NT2/D1 (cell line): ENCODE measurements around the gene AGPS.

Experiments used
- DNase-seq: peaks from one replicate; pipeline ENCODE4 v3.0.0-alpha.2; 2011; ENCODE audit warnings: low read depth, low spot score
- H3K27me3 ChIP-seq: 2 replicates; pipeline ENCODE4 v1.6.0; 2011; ENCODE audit warnings: mild to moderate bottlenecking; ENCODE audit not compliant: insufficient read length, insufficient read depth
- H3K36me3 ChIP-seq: 2 replicates; pipeline ENCODE4 v1.6.1; 2011; ENCODE audit warnings: mild to moderate bottlenecking, low read length, mixed read lengths; ENCODE audit not compliant: insufficient read depth, insufficient read length
- H3K4me1 ChIP-seq: 2 replicates; pipeline ENCODE4 v1.5.1; 2011; ENCODE audit not compliant: insufficient read depth, insufficient read length
- H3K4me3 ChIP-seq: 2 replicates; pipeline ENCODE4 v1.5.1; 2011; ENCODE audit warnings: low read depth; ENCODE audit not compliant: insufficient read length
- H3K9ac ChIP-seq: 2 replicates; pipeline ENCODE4 v1.6.0; 2011; ENCODE audit warnings: low read depth; ENCODE audit not compliant: insufficient read length
- H3K9me3 ChIP-seq: 2 replicates; pipeline ENCODE4 v1.5.1; 2011; ENCODE audit warnings: mild to moderate bottlenecking, low read length; ENCODE audit not compliant: insufficient read depth
- SUZ12 ChIP-seq: IDR thresholded peaks from 2 replicates; pipeline ENCODE4 v1.6.1; 2011; ENCODE audit not compliant: insufficient read length, insufficient read depth; ENCODE audit errors: extremely low read depth
- YY1 ChIP-seq: IDR thresholded peaks from 2 replicates; pipeline ENCODE4 v1.6.1; 2011; ENCODE audit not compliant: insufficient read length, insufficient read depth
- ZNF274 ChIP-seq: IDR thresholded peaks from 2 replicates; pipeline ENCODE4 v1.6.1; 2011; ENCODE audit warnings: mild to moderate bottlenecking, low read depth, low read length

AGPS gene

DNA sequence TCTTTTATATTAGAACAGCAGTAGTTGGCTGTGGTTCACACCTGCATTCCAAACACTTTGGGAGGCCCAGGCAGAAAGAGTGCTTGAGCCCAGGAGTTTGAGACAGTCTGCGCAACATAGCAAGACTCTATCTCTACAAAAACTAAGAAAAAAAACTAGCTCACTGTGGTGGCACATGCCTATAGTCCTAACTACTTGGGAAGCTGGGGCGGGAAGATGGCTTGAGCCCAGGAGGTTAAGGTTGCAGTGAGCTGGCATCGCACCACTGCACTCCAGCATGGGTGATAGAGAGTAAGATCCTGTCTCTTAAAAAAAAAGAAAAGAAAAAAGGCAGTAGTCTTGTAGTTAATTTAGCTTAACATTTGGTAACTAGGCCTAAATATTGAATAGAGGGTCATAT, 136.6 kb downstream of the AGPS start:
- peaks cover 6% of the 10 kb centered on the region for H3K36me3 ChIP-seq
- no peak overlapping the region for H3K4me3 ChIP-seq
- no peak for TF ChIP-seq YY1
- no peak for TF ChIP-seq SUZ12
- TF ChIP-seq ZNF274 = no peak
- no peaks in the 10 kb centered on the region for H3K4me1 ChIP-seq
- no peaks in the 10 kb centered on the region for H3K9me3 ChIP-seq
- no peaks in the 10 kb centered on the region for H3K27me3 ChIP-seq
- no peak for DNase-seq
- H3K9ac ChIP-seq = no peak overlapping the region

DNA sequence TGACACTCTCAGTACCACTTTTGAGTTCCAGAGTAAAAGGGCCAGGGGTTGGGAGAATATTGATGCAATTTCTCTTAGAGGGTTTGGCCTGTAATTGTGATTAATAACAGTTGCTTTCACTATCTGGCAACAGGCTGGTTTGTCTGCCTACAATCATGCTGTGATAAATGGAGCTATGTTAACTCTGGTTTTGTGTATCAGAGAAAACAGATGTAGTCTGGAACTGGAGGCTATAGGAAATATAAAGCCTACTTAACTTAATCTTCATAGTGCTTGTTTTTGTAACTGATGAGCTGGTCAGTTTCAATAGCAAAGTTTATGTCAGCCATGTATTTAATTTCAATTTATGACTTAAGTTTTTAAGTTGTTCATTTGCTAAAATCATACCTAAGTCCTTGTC, 138.0 kb downstream of the AGPS start:
- Histone ChIP-seq H3K36me3 (no peaks in the 10 kb centered on the region), H3K27me3 (no peaks in the 10 kb centered on the region), H3K9ac (no peak overlapping the region), H3K9me3 (no peaks in the 10 kb centered on the region), H3K4me3 (no peak overlapping the region), H3K4me1 (no peaks in the 10 kb centered on the region)
- TF ChIP-seq SUZ12 (no peak), YY1 (no peak), ZNF274 (no peak)
- DNase-seq = no peak

DNA sequence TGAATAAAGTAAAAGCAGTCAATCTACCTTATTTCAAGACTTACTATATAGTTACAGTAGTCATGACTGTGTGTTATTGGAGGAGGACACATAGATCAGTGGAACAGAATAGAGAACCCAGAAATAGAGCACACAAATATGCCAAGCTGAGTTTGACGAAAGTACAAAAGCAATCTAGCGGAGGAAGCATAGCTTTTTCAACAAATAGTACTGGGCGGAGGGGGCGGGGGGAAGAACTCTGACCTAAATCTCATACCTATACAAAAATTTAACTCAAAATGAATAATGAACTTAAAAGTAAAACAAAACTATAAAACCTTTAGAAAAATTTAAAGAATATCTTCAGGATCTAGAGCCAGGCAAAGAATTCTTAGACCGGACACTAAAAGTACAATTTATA, 139.1 kb downstream of the AGPS start:
- no peak for TF ChIP-seq SUZ12
- no peak for TF ChIP-seq ZNF274
- no peak for TF ChIP-seq YY1
- H3K36me3 ChIP-seq = no peaks in the 10 kb centered on the region
- H3K27me3 ChIP-seq = no peaks in the 10 kb centered on the region
- DNase-seq = no peak
- no peaks in the 10 kb centered on the region for H3K4me1 ChIP-seq
- H3K9ac ChIP-seq = no peak overlapping the region
- no peak overlapping the region for H3K4me3 ChIP-seq
- no peaks in the 10 kb centered on the region for H3K9me3 ChIP-seq

DNA sequence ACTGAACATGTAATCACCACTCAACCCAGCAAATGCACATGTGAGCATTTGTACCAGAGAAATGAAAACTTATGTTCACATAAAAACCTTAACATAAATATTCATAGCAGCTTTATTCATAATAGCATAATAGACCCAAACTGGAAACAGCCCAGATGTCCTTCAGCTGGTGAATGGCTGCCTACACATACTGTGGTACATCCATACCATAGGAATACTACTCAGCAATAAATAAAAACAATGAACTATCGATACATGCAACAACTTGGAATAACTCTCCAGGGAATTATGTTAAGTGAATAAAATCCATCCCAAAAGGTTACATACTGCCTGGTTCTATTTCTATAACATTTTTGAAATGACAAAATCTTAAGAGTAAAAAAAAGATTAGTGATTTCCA, 140.0 kb downstream of the AGPS start:
- H3K27me3 ChIP-seq = no peaks in the 10 kb centered on the region
- H3K4me3 ChIP-seq = no peak overlapping the region
- H3K36me3 ChIP-seq = no peaks in the 10 kb centered on the region
- no peak overlapping the region for H3K9ac ChIP-seq
- no peaks in the 10 kb centered on the region for H3K9me3 ChIP-seq
- no peaks in the 10 kb centered on the region for H3K4me1 ChIP-seq
- TF ChIP-seq YY1 (no peak), ZNF274 (no peak), SUZ12 (no peak)
- DNase-seq = no peak

DNA sequence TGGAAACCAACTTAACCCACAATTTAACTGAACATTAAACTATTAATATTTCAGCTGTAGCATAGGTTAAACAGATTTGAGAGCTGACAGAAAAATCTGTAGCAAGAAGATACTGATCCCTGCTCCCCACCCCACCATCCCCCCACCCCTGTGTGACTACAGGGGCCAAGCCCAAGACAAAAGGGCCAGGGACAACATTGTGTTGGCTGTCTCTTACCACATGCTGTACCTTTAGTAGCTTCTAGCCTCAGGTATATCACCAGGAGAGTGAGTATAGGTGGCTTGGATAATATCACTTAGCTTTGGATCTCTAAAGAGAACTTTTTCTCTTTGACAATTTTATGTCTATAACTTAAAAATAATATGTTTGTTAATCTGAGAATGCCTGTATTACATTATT, 140.7 kb downstream of the AGPS start:
- Histone ChIP-seq H3K27me3 (no peaks in the 10 kb centered on the region), H3K9ac (no peak overlapping the region), H3K4me1 (no peaks in the 10 kb centered on the region), H3K36me3 (no peaks in the 10 kb centered on the region), H3K9me3 (no peaks in the 10 kb centered on the region), H3K4me3 (no peak overlapping the region)
- no peak for DNase-seq
- TF ChIP-seq SUZ12 (no peak), YY1 (no peak), ZNF274 (no peak)

DNA sequence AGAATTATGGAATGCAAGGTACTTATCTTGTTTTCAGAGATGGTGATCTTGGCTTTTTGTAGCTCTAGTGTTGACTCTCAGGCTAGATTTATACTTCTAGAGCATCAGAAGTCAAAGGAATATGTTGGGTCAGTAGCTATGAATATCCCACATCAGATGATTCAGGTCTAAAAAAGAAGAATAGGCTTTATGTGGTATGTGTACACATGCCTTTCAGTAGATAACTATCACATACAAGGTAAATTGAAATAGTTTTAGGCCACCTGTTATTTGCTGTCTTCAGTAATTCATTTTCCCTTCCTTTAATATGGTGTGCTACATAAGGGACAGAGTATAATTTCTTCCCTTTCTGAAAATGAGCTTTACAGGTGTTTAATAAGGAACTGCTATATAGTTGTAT, 142.4 kb downstream of the AGPS start:
- Histone ChIP-seq H3K36me3 (no peaks in the 10 kb centered on the region), H3K9ac (no peak overlapping the region), H3K27me3 (no peaks in the 10 kb centered on the region), H3K4me1 (no peaks in the 10 kb centered on the region), H3K9me3 (no peaks in the 10 kb centered on the region), H3K4me3 (no peak overlapping the region)
- TF ChIP-seq ZNF274 (no peak), SUZ12 (no peak), YY1 (no peak)
- DNase-seq = no peak

DNA sequence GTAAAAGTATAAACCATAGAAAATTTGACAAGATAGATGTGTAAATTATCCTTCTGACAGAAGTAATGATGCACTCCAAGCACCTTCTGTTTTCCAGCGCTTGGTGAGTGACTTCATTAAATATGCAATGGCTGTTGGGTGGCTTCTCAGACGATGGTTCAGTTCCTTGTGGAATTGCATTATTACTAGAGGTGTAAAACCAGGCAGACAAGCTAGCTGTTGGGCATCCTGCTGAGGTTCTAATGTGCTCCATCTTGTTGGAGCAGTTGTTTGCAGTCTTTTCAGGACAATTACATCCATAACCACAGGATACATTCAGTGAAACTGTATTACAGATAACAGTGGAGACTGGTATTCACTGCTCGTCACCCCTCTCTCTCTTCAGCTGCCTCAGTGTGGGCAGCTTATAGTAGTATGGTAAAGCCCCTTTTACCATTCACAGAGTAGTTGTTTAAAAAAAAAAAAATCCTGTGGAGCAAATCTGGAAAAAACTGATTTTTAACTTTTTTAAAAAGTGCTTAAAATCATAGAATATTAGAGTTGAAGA, 143.5 kb downstream of the AGPS start:
- TF ChIP-seq YY1 (no peak), ZNF274 (no peak), SUZ12 (no peak)
- H3K27me3 ChIP-seq = no peaks in the 10 kb centered on the region
- DNase-seq = no peak
- peaks cover 5% of the 10 kb centered on the region for H3K36me3 ChIP-seq
- no peak overlapping the region for H3K9ac ChIP-seq
- no peak overlapping the region for H3K4me3 ChIP-seq
- no peaks in the 10 kb centered on the region for H3K4me1 ChIP-seq
- no peaks in the 10 kb centered on the region for H3K9me3 ChIP-seq
